ENCODE results near the gene KLHL29.

The KLHL29 gene

DNA sequence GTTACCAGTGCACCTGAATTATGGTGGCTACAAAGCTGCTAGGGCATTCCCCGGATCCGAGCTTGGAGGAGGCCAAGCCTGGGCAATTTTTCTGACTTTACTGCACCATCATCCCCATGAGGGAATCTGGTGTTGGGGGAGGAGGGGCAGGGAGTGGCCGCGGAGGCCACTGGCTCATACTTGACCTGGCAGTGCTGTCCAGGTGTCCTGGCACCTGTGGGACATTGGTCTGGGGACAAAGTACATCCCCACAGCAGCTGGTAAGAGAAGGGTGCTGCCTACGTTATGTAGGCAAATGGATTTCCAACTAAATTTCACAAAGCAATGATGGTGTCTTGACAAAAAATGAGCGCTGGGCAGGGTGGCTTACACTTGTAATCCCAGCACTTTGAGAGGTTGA lies 48.3 kb downstream of the KLHL29 start:
- no peaks in the 10 kb centered on the region for H3K27me3 Mint-ChIP-seq
- no peak for ATAC-seq
- H3K27ac Mint-ChIP-seq = no peak overlapping the region

DNA sequence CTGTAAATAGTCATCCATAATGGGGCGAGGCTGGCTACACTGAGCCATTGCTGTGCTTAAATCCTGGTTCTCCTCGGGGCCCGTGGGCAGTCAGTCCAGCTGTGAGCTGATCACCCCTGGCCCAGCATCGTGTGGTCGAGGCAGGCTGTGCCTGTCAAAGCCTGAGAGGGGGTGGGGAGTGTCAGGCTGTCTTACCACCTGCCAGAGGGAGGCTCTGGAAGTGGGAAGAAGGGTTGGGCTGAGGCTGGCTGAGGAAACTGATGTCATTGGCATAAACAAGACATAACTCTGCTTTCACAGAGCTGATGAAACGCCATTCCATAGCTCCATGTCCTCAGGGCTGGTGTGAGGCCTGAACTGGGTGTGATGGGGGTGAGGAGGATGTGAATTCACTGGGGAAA lies 49.7 kb downstream of the KLHL29 start:
- Mint-ChIP-seq H3K27me3 (no peaks in the 10 kb centered on the region), H3K27ac (no peak overlapping the region), H3K36me3 (no peaks in the 10 kb centered on the region), H3K9me3 (no peaks in the 10 kb centered on the region), H3K4me1 (peaks cover 13% of the 10 kb centered on the region), H3K4me3 (no peak overlapping the region)
- peak; percentile 16 for ATAC-seq

More for the DNA sequence above, 48.3 kb downstream of the KLHL29 start:
- Mint-ChIP-seq H3K4me3 (no peak overlapping the region), H3K36me3 (no peaks in the 10 kb centered on the region), H3K4me1 (peaks cover 13% of the 10 kb centered on the region), H3K9me3 (no peaks in the 10 kb centered on the region)

DNA sequence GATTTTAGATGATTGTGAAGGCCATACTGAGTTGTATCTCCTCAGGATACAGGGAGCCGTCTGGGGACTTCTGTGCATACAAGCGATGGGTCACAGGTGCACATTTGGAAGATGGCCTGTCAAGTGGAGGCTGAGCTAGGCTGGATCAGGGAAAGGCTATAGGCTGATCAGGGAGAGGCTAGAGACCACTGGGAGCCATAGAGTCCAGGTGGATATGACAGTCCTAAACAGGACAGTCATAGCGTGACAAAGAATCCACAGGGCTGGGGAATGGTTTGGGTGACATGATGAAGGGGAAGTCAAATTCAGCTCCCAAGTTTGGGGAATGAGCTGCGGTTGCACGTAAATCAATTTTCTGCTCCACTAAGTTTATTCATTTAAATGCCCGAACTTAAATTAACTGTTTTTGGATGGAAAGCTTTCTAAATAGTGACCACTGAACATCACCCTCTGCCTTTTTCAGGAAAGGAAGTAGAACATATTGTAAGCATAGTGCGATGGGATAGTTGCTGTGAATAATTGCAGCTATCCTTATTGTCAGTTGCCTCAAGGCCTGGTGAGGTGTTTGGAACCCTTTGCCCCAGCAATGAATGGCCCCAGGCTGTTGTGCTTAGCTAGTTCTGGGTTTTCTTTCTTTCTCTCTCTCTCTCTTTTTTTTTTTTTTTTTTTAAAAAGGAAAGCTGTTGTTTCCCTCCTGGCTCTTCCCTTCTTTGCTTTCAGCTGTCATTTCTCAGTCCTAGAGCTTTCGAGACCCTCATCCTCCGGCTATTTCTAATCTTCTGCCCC lies 50.5 kb downstream of the KLHL29 start:
- Mint-ChIP-seq H3K4me3 (no peak overlapping the region), H3K36me3 (no peaks in the 10 kb centered on the region), H3K9me3 (no peaks in the 10 kb centered on the region), H3K27ac (no peak overlapping the region), H3K4me1 (peaks cover 13% of the 10 kb centered on the region), H3K27me3 (no peaks in the 10 kb centered on the region)
- ATAC-seq = no peak

DNA sequence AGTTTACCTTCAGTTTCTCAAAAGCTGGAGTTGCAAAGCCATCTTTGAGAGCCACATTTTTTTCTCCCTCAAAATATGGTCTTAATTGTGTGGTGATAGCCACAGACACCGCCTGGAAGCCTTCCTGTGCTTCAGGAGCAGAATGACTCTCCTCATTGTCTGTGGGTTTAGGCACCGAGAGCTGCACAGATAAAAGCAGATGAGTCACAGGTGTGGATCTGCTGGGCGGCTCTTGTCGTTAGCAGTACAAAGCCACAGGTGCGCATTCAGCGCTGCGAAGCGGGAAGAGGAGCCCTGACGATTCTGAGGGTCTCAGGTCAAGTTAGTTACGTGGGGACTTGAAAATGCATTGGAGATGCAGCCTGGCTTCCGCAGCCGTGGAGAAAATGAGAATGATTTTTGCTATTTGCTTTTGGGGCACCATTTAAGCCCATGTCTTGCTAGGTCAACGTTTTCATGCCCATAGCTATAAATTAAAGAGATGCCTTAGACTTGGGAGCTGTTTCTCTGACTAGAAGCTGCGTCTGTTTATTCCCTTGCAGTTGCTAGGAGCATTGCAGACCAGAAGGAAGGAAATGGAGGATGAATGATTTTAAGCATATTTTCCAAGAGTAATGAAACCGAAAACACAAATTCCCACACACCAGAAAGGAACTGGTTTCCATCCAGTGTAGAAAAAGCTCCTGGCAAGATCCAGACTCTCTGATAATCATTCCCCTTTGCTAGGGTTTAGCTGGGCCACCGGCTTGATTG lies 51.5 kb downstream of the KLHL29 start:
- Mint-ChIP-seq H3K4me1 (peaks cover 13% of the 10 kb centered on the region), H3K4me3 (no peak overlapping the region), H3K27ac (no peak overlapping the region), H3K27me3 (no peaks in the 10 kb centered on the region), H3K9me3 (no peaks in the 10 kb centered on the region), H3K36me3 (no peaks in the 10 kb centered on the region)
- ATAC-seq = no peak

DNA sequence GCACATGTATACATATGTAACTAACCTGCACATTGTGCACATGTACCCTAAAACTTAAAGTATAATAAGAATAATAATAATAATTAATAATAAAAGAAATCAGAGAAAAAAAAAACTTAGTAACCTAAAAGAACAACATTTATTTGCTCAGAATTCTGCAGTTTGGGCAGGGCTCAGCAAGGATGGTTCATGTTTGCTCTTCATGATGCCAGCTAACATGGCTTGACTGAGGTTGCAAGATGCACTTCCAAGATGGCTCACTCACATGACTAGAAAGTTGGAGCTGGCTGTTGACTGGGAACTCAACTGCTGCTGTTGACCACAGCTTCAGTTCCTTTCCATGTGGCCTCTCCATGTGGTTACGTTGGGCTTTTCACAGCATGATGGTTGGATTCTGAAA lies 56.4 kb downstream of the KLHL29 start:
- Mint-ChIP-seq H3K9me3 (peaks cover 3% of the 10 kb centered on the region), H3K4me1 (peaks cover 6% of the 10 kb centered on the region), H3K27me3 (no peaks in the 10 kb centered on the region), H3K36me3 (no peaks in the 10 kb centered on the region), H3K27ac (no peak overlapping the region), H3K4me3 (no peak overlapping the region)
- no peak for ATAC-seq

DNA sequence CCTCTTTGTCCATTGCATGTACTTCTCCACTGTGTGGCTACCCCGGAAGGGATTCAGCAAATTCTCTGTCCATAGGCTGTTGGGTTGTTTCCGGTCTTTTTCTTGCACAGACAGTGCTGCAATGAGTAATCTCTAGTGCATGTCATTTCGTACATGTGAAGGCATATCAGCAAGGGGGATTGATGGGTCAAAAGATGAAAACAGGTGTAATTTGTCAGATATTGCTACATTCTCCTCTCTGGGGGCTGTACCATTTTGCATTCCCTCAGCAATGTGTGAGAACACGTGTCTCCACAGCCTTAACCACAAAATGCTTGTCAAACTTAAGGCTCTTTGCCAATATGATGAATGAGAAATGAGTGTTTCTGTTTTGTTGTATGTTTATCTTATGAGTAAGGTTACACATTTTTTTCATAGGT lies 60.5 kb downstream of the KLHL29 start:
- Mint-ChIP-seq H3K4me3 (no peak overlapping the region), H3K9me3 (peaks cover 3% of the 10 kb centered on the region), H3K4me1 (peaks cover 22% of the 10 kb centered on the region), H3K36me3 (no peaks in the 10 kb centered on the region), H3K27ac (no peak overlapping the region), H3K27me3 (no peaks in the 10 kb centered on the region)
- ATAC-seq = no peak

DNA sequence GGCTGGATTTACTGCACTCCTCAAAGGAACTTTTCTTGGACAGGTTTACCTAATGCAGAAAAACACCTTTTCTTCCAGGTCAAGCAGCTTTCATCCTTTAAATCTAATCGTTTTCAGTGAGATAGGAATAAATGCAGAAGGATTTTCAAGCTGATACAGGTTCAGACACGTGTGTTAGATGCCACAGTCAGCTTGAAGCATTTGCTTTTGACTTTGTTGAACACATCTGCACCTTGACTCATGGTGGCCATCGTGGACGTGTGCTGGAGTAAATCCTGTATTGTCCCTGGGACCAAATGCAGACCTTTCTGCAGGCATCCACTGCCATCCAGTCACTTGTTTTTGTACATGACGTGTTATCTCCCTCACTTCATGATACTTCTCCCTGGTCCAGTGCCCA lies 61.9 kb downstream of the KLHL29 start:
- H3K27ac Mint-ChIP-seq = no peak overlapping the region
- no peaks in the 10 kb centered on the region for H3K36me3 Mint-ChIP-seq
- peaks cover 23% of the 10 kb centered on the region for H3K4me1 Mint-ChIP-seq
- no peak overlapping the region for H3K4me3 Mint-ChIP-seq
- no peaks in the 10 kb centered on the region for H3K27me3 Mint-ChIP-seq
- H3K9me3 Mint-ChIP-seq = peaks cover 3% of the 10 kb centered on the region
- no peak for ATAC-seq

DNA sequence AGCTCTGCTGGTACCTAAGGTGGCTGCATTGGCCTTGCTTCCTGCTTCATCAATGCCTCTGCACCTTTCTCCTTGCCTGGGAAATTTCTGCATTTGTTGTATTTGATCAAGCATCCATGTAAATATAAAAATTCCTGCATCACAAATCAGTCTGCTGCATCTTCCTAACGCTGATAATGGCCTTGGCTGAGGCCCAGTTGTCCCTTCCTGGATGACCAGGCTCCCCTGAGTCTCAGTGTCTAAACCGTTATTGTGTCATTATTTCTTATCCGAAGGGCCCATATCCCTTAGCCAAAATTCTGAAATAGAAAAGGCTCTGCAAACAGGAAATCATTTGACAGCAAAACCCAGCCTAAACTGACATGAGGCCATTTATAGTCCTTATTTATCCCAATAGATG lies 62.4 kb downstream of the KLHL29 start:
- H3K4me1 Mint-ChIP-seq = peaks cover 28% of the 10 kb centered on the region
- peaks cover under 1% of the 10 kb centered on the region for H3K9me3 Mint-ChIP-seq
- no peaks in the 10 kb centered on the region for H3K36me3 Mint-ChIP-seq
- H3K4me3 Mint-ChIP-seq = no peak overlapping the region
- no peak overlapping the region for H3K27ac Mint-ChIP-seq
- H3K27me3 Mint-ChIP-seq = no peaks in the 10 kb centered on the region
- no peak for ATAC-seq

DNA sequence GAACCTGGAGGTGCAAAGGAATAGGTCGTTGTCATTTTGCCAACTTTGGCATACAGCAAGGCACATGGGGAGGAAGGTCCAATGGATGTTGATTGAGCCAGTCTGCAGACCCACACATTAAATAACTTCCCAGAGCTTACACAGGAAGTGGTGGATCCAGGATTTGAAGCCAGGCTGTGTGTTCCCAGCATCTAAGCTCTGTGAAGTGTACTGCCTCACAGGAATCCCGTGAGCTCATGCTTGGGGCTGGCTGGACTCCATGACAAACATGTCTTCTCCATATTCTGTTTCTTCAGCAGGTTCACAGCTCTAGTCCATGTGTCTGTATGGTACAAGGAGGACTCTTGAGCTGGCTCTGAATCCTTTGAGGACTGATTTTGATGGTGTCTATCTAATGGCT lies 63.9 kb downstream of the KLHL29 start:
- peak overlapping the region; percentile 67 for H3K27ac Mint-ChIP-seq
- no peaks in the 10 kb centered on the region for H3K27me3 Mint-ChIP-seq
- no peaks in the 10 kb centered on the region for H3K9me3 Mint-ChIP-seq
- H3K36me3 Mint-ChIP-seq = no peaks in the 10 kb centered on the region
- H3K4me1 Mint-ChIP-seq = peaks cover 39% of the 10 kb centered on the region
- ATAC-seq = no peak
- H3K4me3 Mint-ChIP-seq = no peak overlapping the region

DNA sequence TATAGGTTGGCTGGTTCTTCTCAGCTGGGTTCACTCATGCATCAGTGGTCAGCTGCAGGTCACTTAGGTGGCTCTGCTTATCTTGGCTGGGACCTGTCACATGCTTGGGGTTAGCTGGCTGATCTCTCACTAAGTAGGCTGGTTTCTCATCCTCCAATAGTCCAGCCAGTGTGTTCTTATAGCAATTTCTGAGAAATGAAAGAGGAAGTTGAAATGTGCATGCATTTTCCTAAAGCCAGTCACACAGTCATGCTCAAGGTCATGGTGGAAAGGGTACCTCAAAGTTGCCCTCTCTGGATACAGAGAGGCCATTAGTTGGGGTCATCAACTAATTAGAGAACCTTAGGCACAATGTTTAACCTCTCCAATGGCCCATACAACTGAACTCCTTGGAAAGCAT lies 64.4 kb downstream of the KLHL29 start:
- no peaks in the 10 kb centered on the region for H3K36me3 Mint-ChIP-seq
- peaks cover 40% of the 10 kb centered on the region for H3K4me1 Mint-ChIP-seq
- H3K27me3 Mint-ChIP-seq = peaks cover 2% of the 10 kb centered on the region
- no peak overlapping the region for H3K4me3 Mint-ChIP-seq
- peak overlapping the region; percentile 67 for H3K27ac Mint-ChIP-seq
- no peaks in the 10 kb centered on the region for H3K9me3 Mint-ChIP-seq
- ATAC-seq = peak; percentile 83

DNA sequence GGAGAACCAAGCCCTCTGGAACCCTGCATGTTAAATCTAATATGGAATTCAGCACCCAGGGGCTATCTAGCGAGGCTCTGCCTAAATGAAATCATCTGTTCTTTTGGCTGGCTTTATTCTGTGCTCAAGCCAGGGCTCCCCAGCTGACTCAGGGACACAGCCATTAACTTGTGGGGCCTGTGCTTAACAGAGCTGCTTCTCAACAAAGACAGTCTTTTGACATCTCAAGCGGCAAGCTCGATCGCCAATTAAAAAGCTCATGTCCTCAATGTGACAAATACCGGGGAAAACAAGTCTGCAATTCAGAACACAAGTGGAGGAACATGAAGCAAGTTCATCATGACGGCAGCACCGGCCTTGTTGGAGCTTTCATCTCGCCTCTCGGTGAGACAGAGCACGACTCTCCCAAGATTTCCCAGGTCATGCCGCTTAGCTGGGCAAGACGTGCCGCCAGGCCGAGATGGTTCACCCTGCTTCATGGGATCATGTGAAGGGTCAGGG lies 64.9 kb downstream of the KLHL29 start:
- Mint-ChIP-seq H3K27me3 (peaks cover 6% of the 10 kb centered on the region), H3K27ac (peak overlapping the region; percentile 67), H3K36me3 (no peaks in the 10 kb centered on the region), H3K4me1 (peaks cover 45% of the 10 kb centered on the region), H3K4me3 (no peak overlapping the region), H3K9me3 (no peaks in the 10 kb centered on the region)
- no peak for ATAC-seq

DNA sequence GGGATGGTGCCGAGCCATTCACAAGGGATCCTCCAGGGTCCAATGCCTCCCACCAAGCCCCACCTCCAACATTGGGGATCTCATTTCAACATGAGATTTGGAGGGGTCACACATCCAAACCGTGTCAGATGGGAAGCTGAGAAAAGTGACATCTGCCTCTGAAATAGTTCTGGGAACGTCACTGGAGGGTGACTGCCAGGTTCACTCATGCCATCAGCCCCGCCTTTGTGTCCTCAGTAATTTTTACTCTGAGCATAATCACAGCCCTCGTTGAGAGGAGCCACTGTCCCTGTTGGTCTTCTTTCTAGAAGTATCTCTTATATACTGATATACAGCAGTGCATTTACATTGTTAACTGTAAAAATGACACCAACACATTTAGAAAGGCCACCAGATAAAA lies 67.4 kb downstream of the KLHL29 start:
- ATAC-seq = no peak
- peaks cover 8% of the 10 kb centered on the region for H3K27me3 Mint-ChIP-seq
- no peaks in the 10 kb centered on the region for H3K36me3 Mint-ChIP-seq
- H3K9me3 Mint-ChIP-seq = no peaks in the 10 kb centered on the region
- H3K4me1 Mint-ChIP-seq = peaks cover 39% of the 10 kb centered on the region
- H3K4me3 Mint-ChIP-seq = peak overlapping the region; percentile 29
- H3K27ac Mint-ChIP-seq = peak overlapping the region; percentile 53

DNA sequence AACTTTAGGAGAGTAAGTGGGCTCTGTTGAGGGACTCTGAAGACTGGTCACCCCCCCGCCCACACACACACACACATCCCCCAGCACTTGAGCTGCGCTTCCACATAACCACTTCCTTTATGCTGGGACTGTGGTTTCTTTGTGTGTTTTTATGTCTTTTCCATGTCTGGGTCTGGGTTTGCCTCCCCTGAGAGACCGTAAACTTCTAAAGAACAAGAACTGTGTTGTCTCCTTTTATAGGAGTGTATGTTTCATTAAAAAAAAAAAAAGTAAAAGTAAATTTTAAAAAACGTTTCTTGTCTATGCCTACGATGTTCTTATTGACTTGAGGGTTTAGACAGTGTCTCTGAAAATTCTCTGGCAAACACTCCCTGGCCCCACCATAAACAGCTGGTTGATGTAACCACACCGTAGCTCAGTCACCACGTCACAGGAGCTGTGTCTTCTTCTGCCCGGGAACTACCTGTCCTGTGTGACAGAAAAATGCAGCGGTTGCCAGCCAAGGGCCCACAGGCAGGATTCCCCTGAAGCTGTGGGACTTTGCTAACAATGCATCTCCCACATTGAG lies 68.0 kb downstream of the KLHL29 start:
- peaks cover 39% of the 10 kb centered on the region for H3K4me1 Mint-ChIP-seq
- H3K36me3 Mint-ChIP-seq = no peaks in the 10 kb centered on the region
- peaks cover 8% of the 10 kb centered on the region for H3K27me3 Mint-ChIP-seq
- peak; percentile 73 for ATAC-seq
- H3K4me3 Mint-ChIP-seq = peak overlapping the region; percentile 27
- peak overlapping the region; percentile 53 for H3K27ac Mint-ChIP-seq
- H3K9me3 Mint-ChIP-seq = no peaks in the 10 kb centered on the region

DNA sequence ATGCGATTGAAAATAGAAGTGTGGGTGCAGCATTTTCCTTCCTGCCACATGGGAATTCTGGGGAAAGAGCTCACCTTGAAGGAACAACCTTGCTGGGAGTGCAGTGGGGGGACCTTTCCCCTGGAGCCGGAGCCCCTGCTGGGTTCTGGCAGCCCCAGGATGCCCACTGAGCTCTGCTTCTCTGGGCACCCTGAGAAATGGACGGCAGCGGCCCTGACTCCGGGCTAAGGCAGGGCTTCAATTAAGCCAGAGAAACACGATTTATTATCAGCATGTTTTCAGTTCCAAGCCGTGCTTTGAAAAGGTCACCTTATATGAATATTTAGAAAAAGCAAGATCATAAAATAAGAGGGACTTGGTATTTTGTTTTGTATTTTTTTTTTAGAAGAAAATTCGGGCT lies 68.5 kb downstream of the KLHL29 start:
- no peak for ATAC-seq
- no peaks in the 10 kb centered on the region for H3K9me3 Mint-ChIP-seq
- peaks cover 8% of the 10 kb centered on the region for H3K27me3 Mint-ChIP-seq
- no peaks in the 10 kb centered on the region for H3K36me3 Mint-ChIP-seq
- peak overlapping the region; percentile 15 for H3K4me3 Mint-ChIP-seq
- peak overlapping the region; percentile 53 for H3K27ac Mint-ChIP-seq
- peaks cover 38% of the 10 kb centered on the region for H3K4me1 Mint-ChIP-seq

DNA sequence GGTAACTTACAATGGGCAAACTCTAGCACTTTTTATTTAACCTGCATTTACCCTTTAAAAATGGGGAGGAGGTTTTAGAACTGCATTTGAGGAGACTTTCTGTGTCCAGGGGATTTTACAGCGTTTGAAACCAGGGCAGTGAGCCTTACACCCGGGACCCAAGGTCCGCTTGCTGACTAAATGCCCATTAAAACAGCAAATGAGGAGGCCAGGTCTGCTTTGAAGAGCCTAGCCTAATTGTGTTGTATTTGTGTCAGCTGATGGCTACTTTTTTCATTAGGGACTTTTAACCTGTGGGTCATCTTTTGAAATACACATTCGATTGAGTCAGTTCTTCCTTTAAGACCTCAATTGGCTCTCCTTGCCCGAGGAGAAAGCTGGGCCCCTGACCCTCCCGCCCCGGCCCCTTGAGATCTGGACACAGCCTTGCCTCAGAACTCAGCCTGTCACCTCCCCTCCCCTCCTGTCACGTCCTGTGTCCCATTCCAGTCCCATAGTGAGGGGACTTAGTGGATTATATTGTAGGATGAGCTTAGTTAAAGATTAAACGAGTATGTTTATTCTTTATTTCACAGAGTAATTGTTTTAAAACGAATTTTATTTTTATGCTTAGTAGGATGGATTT lies 69.0 kb downstream of the KLHL29 start:
- H3K9me3 Mint-ChIP-seq = no peaks in the 10 kb centered on the region
- H3K27me3 Mint-ChIP-seq = peaks cover 8% of the 10 kb centered on the region
- peaks cover 33% of the 10 kb centered on the region for H3K4me1 Mint-ChIP-seq
- H3K27ac Mint-ChIP-seq = no peak overlapping the region
- H3K4me3 Mint-ChIP-seq = no peak overlapping the region
- no peaks in the 10 kb centered on the region for H3K36me3 Mint-ChIP-seq
- no peak for ATAC-seq

All from stimulated activated memory B cell treated with anti-CD40 and anti-IgM and Interleukin-4, amounts not matched to agents 10 μg/mL and 1 μg/mL and 100 μg/mL, for 72 hours (primary cell).